GM12864 (cell line): Measurements from ENCODE around the gene STOML1.
A peak's percentile ranks its signal among the peaks of the same experiment; 100 is the strongest.
"Not testable (repeated sequence)": the region's sequence is repeated elsewhere in the genome, so short reads cannot be mapped to it uniquely, and the experiment has no call there.

Source experiments
- DNase-seq: peaks from one replicate; pipeline ENCODE4 v3.0.0-alpha.2; 2011; ENCODE audit warnings: low read depth
- H3K4me3 ChIP-seq: 2 replicates; pipeline ENCODE4 v1.5.1; 2011; ENCODE audit warnings: mild to moderate bottlenecking, low read depth, low read length, control low read depth
- TF ChIP-seq, protein P1 (sequence below): IDR thresholded peaks from 2 replicates; pipeline ENCODE4 v1.5.1; 2011; ENCODE audit warnings: low read depth, mild to moderate bottlenecking, moderate library complexity, low read length, control low read depth, inconsistent platforms; ENCODE audit errors: missing control alignments

Gene STOML1

DNA sequence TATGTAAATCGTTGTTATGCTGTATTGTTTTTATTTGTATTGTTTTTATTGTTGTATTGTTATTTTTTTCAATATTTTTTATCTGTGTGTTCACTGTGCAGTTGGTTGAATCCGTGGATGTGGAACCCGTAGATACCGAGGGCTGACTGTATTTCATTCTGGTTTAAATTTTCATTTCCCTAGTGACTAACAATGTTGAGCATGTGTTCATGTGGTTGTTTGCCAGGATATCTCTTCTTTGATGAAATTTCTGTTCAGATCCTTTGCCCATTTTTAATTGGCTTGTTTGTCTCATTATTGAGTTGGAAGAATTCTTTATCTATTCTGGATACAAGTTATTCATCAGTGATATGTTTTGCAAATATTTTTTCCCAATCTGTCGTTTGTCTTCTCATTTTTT lies 29.7 kb downstream of the STOML1 start:
- DNase-seq, result no peak

DNA sequence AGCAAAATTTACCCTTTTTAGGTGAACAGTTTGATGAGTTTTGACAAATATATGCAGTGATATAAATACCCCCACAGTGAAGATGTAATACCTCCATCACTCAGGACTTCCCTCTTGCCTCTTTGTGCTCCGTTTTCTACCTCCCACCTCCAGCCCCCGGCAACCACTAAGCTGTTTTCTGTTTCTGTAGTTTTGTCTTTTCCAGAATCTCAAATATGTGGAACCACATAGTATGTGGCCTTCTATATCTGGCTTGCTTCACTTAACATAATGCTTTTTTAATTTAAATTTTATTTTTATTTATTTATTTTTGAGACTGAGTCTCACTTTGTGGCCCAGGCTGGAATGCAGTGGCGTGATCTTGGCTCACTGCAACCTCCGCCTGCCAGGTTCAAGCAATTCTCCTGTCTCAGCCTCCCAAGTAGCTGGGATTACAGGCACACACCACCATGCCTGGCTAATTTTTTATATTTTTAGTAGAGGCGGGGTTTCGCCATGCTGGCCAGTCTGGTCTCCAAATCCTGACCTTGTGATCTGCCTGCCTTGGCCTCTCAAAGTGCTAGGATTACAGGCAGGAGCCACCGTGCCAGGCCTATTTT lies 31.5 kb downstream of the STOML1 start:
- not testable (repeated sequence) for DNase-seq, H3K4me3 ChIP-seq

More for the DNA sequence above, 29.7 kb downstream of the STOML1 start:
- H3K4me3 ChIP-seq, result no peak overlapping the region
- TF ChIP-seq, protein P1, sequence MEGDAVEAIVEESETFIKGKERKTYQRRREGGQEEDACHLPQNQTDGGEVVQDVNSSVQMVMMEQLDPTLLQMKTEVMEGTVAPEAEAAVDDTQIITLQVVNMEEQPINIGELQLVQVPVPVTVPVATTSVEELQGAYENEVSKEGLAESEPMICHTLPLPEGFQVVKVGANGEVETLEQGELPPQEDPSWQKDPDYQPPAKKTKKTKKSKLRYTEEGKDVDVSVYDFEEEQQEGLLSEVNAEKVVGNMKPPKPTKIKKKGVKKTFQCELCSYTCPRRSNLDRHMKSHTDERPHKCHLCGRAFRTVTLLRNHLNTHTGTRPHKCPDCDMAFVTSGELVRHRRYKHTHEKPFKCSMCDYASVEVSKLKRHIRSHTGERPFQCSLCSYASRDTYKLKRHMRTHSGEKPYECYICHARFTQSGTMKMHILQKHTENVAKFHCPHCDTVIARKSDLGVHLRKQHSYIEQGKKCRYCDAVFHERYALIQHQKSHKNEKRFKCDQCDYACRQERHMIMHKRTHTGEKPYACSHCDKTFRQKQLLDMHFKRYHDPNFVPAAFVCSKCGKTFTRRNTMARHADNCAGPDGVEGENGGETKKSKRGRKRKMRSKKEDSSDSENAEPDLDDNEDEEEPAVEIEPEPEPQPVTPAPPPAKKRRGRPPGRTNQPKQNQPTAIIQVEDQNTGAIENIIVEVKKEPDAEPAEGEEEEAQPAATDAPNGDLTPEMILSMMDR, result no peak

DNA sequence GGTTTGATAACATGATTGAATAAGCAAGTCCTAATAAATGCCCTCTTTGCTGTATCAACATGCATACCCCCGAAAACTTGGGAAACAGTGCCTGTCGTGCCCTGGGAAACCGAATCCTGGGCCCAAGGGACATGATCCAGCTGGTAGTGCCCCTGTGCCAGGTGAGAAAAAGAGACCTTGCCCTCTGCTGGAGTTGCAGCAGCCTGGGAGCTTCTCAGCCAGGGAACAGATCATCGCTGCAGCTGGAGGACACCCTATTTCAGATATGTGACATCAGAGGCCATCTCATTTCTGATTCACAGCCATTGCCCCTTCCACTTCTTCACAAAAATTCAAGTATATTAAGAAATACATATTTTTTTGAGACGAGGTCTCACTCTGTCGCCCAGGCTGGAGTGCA lies 32.3 kb downstream of the STOML1 start:
- TF ChIP-seq, protein P1, result no peak
- no peak overlapping the region for H3K4me3 ChIP-seq
- no peak for DNase-seq

DNA sequence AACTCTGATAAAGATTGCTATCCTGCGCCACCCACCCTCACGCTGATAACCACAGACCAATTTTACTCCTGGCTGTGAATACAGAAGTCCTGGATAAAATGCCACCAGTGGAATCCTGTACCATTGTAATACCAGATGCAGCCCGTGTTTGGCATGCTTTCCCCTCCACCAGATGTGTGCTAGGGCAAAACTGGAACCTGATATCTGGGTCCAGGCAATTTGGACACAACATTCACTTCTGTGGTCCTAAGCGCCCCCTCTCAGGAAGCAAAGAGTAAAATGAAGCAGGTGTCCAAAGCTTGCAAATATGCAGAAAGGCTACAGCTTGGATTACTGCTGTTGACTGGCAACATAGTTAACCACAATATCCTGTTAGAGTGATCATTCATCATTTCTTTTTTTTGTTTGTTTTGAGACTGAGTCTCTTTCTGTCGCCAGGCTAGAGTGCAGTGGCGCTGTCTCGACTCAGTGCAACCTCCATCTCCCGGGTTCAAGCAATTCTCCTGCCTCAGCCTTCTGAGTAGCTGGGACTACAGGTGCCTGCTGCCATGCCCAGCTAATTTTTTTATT lies 33.0 kb downstream of the STOML1 start:
- TF ChIP-seq, protein P1, result peak; percentile 2
- H3K4me3 ChIP-seq, result no peak overlapping the region
- no peak for DNase-seq

DNA sequence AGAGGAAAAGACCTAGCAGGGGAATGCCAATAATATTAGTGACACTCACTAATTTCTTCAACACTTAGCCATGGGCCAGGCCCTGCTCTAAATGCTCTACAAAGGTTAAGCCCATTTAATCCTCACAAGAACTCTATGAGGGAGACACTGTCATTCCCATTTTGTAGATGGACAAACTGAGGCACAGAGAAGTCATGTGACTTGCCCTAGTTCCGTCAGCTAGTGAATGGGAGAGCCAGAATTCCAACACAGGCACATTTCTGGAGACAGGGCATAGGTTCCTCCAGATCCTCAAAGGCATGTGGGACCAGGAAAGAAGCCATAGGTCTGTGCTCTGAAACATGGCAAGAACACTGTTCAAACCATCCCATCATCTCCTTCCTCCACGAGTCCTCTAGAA lies 34.3 kb downstream of the STOML1 start:
- no peak for DNase-seq
- TF ChIP-seq, protein P1, result no peak

DNA sequence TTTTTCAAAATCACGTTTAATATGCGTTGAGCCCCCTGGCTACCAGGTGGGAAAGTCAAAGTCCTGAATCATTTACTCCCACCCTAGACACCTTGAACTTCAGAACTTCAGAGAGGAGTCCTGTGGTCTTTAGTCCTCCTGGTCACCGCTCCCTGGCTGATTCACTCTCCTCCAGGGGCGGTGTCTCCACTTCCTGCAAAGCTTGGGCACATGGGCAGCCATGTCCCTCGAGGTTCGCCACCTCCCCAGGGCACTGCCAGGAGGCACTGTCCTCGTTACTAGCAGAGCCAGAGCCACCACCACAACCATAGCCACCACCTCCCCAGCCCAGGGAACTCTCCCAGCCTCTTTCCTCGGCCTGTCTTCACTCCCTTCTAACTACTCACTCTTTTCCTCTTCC lies 34.8 kb downstream of the STOML1 start:
- DNase-seq, result no peak
- H3K4me3 ChIP-seq, result no peak overlapping the region
- TF ChIP-seq, protein P1, result no peak

More for the DNA sequence above, 34.3 kb downstream of the STOML1 start:
- no peak overlapping the region for H3K4me3 ChIP-seq

DNA sequence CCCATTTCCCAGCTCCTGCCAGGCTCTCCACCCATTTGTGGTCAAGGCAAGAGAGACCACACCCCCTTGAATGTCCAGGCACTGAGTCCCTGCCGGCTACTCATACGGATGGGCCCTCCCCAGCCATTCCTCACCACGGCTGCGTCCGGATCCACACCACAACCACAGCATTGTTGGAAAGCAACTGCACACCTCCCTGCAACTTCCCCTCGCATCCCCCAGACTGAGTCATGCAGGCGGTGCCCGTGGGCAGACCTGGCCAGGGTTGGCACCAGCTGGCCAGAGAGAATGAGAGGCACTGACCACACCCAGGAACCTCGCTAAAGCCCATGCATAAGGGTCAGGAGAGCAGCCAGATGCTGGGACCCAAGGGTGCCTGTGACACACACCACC lies 35.4 kb downstream of the STOML1 start:
- no peak for DNase-seq
- H3K4me3 ChIP-seq, result no peak overlapping the region
- TF ChIP-seq, protein P1, result no peak
